Activated T-helper 1 cell treated with anti-CD3 and anti-CD28 coated beads, Interleukin-2, amount 50 U/mL, for 16 hours (primary cell): ENCODE measurements around the gene CAPN1.
"Not testable (repeated sequence)": the region's sequence is repeated elsewhere in the genome, so short reads cannot be mapped to it uniquely, and the experiment has no call there.

ENCODE experiments used
- DNase-seq, 2 donors: peaks; one replicate each; pipeline ENCODE4 v3.0.0-alpha.2; 2020; ENCODE audit warnings: low read depth in 1 of 2, low spot score in 1 of 2

The CAPN1 gene

DNA sequence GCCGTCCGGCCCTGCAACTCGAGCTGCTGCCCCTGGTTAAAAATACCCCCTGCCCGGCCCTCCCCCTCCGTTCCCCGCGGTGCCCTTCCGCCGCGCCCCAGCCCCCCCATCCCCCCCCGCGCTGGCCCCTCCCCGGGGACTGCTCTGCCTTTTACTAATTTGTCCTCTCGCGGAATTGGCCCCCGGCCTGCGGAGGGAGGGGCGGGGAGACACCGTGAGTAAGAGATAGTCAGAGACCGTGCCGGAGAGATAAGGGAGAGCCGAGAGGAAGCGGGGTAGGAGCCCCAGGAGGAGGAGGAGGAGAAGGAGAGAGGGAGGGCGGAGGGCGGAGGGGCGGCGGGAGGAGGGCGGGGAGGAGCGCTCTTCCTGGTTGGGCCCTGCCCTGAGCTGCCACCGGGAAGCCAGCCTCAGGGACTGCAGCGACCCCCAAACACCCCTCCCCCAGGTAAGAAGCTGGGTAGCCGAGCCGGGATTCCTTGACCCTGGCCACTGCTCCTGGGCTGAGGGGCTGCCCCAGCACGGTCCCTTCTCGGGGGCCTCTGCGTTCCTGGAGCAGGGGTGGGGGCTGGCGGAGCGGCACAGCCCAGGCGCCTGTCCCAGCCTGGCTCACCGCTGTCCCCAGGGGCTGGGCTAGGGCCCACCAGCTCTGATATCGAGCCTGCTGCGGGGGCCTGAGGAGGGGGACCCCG is at the start of gene CAPN1:
Gene CAPN1 (plus strand): TSS at position 360 of the 689 bp plus-strand sequence. CDS start 774 bp downstream, outside the sequence.
- DNase-seq = peak; percentile 47 to 57

DNA sequence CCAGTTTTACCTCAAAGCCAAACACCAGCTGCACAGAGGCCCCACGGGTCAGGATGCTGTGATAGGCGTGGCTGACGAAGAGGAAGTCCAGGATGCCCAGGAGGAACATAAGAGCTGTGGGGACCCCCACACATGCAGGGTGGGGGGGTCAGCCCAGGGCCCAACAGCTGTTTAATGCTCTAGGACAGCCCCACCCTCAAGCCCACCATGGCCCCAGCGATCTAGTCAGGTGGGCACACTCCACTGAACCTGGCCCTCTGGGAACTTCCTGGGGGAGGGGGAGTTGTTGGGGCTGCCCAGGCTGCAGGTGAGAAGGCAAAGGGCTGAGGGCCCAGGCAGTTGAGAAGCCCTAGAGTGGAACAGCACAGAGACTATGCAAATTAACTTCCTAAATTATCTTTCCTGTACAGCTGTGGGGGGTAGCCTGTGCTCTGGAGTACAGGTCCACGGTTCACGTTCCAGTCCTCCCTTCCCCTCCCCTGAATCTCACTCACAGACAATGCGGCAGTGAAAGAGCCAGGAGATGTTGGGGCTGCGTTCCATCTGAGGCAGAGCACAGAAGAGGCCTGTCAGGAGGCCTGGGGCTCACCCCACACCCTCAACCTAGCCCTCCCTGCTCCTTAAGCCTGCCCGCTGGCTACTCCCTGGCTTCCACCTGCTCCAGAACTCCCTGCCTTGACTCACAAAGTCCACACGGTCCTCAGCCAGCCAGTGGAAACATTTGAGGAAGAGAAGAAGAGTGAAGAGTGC is 49.3 kb upstream of the CAPN1 start:
- no peak for DNase-seq

DNA sequence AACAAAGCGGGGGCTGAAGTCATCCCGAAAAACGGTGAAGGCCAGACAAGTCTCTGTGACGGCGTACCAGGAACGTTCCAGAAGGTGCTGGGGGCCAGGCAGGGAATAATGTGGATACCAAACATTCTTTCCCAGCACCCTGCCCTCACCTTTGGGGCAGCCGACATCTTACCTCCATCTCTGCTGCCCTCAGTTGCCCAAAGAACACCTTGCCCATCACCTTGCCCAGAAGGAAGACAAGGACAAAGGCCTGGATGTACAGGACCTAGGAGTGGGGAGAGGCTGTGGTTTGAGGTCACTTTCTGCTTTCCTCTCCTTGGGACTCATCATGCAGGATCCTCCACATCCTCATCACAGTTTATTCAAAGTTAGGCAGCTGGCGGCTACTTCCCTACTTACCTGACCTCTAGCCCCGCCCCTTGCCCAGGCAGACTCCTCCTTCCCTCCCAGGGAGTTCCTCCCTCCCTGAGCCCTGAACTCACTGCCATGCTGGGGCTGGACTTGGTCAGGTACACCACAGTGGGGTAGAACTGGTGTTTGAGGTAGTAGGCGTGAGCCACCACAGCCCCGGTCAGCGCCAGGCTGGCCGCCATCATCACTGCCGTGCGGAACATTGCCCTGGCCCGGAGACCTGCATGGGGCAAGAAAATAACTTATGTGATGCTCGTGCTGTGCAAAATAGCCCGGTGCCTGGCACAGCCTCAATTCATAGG is 48.6 kb upstream of the CAPN1 start:
- DNase-seq = no peak

DNA sequence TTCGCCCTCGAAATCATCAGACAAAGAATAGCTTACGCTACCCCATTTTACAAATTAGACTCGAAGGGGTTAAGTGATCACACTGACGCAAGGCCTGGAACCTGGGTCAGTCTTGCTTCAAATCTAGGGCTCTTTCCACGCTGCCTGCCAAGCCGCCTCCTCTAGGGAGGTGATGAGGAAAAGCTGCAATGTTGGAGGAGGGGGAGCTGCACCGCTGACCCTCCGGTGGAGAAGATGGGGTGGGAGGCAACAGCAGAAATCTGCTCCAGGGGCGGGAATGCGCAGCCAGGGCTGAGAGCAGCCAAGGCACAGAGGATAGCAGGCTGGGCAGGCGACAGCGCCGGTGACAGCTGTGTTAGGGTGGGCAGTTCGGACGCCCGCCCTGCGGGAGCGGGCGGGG is 48.0 kb upstream of the CAPN1 start:
- DNase-seq = no peak

DNA sequence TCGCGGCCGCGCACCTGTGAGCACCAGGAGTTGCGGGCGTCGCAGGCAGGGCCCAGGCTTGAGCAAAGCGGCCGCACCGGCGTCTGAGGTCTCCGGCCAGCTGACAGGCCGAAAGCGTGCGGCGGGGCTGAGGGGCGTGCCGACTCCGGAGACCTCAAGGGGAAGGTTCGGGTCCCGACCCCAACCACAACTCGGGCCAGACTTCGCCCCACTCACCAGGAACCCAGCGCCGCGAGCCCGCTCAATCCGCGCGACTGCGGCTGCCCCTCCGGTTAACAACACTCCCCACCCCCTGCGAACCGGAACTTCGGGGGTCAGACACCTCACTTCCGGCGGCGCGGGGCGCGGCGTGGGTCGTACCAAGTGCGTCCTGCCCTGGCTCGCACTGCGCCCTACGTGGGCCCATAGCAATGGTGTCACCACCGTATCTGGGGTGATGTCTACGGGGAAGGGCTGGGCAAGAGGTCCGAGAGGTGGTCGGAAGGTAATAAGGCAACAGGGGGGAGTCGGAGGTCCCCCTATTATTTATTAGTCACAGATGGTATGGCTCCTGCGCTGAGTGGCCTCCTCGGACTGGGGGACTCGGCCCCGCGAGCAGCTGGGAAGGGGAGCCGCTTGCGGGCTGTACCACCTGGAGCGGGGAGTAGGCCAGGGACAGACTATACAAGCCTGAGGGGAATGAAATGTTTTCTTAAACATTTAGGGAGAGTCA is 47.3 kb upstream of the CAPN1 start, which contains the start of gene SYVN1:
Gene SYVN1 (minus strand): TSS at position 280 of the 712 bp plus-strand sequence. CDS start 918 bp downstream, outside the sequence.
- peak; percentile 86 to 88 for DNase-seq

DNA sequence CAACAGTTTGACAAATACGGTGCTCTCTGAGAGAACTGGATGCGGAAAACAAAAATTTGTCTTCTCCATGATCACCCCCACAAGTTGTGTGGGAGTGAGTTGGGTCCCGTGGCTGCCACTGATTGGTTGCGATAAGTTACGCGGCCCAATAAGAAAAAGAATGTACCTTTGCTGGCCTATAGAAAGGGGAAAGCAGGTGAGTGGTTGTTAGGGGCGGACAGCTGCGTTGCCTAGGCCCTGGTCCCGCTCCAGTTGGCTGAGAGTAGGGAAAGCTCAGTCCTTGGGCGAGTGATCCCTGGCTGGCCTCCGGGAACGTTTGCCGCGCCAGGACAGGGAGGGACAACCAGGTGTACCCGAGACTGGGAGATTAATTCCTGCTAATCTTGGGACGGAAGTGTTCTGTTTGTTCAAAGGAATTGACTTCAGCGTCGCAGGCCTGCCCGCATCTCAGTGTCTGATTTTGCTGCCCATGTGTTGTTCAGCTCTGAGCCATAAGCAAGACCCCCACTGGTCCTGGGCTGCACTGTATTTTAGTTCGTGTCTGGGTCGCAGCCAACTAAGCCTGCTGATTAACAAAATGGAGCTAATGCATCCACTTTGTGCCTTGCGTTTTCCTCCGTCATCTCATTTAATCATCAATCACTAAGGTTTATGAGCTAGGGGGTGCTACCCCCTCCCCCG is 46.6 kb upstream of the CAPN1 start:
- peak; percentile 59 to 75 for DNase-seq

DNA sequence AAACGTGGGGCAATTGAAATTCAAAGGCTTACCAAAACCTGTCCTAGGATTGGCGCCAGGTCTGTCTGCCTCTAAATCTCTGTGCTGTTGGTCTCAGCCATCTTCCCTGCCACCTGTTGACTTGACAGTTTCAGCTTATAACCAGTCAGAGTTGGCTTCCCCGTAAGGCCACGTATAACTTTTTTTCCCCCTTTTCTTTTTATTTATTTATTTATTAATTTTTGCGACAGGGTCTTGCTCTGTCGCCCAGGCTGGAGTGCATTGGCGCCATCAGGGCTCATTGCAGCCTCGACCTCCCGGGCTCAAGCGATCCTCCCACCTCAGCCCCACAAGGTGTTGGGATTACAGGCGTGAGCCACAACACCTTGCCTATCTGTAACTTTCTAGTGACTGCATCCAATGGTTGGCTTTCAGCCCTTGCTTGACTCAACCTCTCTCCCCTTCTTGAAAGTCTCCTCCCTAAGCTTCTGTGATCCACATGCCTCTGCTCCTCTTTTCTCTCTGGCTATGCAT is 46.0 kb upstream of the CAPN1 start:
- DNase-seq = no peak

DNA sequence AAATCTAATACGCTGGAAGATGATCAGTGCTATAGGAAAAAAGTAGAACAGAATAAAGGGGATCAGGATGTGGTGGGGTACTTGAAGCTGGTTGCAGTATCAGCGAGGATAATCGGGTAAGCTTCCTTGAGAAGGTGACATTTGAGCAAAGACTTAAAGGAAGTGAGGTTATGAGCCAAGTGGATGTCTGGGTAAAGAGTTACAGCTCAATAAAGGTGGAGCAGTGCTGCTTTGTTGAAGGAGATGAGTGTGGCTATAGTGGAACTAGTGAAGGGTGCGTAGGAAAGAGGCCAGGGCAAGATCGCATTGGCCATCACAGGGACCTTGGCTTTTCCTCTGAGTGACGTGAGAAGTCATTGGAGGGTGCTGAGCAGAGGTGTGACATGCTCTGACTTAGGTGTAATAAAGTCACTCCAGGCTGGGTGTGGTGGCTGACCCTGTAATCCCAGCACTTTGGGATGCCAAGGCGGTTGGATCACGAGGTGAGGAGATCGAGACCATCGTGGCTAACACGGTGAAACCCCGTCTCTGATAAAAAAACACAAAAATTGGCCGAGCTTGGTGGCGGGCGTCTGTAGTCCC is 45.1 kb upstream of the CAPN1 start:
- no peak for DNase-seq

DNA sequence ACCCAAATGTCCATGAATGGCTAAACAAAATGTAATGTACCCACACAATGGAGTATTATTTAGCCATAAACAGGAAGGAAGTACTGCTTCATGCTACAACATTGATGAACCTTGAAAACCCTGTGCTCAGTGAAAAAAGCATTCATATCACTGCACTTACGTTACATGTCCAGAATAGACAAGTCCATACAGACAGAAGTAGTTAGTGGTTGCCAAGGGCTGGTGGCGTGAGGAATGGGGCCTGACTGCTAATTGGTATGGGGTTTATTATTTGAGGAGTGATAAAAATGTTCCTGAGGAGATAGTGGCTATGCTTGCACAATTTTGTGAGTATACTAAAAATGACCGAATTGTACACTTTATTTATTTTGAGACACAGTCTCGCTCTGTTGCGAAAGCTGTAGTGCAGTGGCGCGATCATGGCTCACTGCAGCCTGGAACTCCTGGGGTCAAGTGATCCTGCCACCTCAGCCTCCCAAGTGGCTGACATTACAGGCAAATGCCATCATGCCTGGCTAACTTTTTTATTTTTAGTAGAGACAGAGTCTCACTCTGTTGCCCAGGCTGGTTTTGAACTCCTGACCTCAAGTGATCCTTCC is 39.7 kb upstream of the CAPN1 start:
- no peak for DNase-seq

DNA sequence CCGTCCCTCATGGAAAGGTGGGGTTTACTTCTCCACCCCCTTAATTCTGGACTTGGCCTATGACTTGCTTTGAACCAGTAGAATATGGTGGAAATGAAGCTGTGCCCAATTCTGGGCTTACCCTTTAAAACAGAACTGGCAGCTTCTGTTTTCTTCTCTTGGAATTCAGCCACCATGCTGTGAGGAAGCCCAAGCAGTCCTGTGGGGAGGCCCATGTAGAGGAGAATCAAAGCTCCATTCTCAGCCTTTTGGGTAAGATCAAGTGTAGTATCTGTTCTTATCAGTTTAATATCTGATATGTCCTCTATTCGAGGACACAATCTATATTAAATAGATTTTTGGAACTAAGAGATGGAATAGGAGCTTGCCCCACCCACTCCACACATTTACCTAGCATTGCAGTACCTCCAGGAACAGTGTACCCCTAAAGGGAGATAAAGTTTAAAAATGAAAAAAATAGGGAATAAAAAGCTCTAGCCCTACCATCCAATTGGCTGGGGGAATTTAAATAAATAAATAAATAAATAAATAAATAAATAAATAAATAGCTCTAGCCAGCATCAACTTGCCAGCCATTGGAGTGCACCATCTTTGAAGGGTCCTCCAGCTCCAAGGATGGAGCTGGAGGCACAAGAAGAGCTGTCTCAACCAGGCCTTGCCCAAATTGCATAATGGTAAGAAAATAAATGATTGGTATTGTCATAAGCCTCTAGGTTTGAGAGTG is 34.2 kb upstream of the CAPN1 start:
- DNase-seq = no peak

DNA sequence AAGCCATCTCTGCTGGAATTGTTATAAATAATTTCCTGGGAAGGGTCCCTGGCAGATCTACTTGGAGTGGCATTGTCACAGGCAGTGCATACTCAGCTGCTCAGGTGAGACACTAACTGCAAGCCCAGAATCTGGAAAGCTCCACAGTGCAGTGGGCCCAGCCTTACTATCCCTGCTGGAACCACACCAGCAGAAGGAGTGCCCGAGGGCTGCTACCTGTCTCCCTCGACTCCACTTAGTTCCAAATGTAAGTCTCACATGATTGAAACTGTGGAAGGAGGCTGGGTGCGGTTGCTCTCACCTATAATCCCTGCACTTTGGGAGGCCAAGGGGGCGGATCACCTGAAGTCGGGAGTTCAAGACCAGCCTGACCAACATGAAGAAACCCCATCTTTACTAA is 33.1 kb upstream of the CAPN1 start:
- DNase-seq = no peak

DNA sequence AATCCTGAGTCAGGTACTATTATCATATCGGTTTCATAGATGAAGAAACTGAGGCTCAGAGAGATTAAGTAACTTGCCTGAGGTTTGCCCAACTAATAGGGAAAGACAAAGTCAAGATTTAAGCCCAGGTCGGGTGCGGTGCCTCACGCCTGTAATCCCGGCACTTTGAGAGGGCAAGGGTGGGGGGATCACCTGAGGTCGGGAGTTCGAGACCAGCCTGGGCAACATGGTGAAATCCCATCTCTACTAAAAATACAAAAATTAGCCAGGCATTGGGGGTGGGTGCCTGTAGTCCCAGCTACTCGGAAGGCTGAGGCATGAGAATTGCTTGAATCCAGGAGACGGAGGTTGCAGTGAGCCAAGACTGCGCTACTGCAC is 31.6 kb upstream of the CAPN1 start:
- not testable (repeated sequence) for DNase-seq

DNA sequence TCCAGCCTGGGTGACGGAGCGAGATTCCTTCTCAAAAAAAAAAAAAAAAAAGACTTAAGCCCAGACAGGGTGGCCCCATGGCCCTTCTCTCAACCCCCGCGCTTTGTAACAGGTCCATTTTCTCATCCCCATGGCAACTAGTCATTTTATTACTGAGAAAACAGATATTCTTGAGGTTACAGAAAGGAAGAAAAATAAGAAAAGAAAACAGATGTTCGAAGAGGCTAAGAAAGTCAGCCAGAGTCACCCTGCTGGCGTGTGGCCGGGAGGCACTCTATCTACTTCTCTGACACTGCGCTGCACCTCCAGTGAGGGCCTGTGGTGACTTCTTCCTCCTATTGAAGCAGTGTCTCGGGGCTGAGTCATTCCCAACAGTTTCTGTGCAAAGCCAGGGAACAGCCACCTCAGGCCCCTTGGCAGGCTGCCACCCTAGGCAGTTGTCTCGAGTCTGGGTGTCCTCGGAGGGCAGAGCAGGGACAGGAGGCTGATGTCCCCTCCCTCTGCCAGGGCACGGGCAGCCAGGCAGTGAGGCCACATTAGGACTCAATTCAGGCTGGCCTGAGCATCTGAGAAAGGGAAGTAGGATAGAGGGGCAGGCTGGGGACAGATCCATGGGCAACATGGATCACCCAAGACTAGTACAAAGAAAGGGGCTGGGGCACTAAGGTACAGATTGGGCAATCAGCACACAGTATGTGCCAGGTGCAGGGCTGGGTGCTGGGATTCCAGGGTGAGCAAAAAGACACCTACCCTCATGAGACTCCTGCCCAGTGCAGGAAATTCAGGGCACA is 31.0 kb upstream of the CAPN1 start:
- DNase-seq = no peak

DNA sequence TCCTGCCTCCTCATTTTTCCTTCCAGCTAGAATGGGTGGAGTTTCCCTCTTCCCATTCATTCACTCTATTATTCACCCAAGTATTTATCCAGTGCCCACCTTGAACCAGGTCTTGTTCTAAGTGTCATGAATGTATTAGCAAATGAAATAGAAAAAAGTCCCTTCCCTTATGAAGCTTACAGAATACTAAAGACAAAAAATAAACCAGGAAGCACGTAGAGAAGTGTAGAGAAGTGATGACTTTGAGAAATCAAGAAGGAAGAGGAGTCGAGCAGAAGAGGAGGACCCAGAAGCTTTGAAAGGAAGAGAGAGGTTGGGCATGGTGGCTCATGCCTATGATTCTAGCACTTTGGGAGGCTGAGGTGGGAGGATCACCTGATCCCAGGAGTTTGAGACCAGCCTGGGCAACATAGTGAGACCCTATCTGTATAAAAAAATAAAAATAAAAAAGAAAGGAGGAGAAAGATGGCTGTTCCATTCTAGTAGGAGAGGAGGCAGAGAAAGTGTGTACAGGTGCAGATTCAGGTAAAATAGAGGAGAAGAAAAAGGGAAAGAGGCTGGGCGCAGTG is 30.3 kb upstream of the CAPN1 start:
- DNase-seq = no peak

DNA sequence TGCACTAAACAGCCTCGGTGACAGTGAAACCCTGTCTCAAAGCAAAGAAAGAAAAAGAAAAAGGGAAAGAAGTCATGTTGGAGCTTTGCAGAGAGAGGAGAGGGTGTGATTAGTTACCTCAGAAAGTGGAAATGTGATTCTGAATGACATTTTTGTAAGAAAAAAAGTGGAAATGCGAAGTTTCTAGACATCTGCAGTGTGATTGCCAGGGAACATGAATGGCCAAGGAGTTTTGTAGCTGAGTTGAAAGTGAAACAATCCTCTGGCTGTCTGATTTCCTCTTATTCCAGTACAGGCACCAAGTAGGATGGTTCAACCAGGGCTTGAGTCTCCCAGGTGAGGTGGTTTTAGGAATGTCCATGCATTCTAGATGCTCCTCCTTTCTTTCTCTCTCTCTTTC is 29.6 kb upstream of the CAPN1 start:
- no peak for DNase-seq

DNA sequence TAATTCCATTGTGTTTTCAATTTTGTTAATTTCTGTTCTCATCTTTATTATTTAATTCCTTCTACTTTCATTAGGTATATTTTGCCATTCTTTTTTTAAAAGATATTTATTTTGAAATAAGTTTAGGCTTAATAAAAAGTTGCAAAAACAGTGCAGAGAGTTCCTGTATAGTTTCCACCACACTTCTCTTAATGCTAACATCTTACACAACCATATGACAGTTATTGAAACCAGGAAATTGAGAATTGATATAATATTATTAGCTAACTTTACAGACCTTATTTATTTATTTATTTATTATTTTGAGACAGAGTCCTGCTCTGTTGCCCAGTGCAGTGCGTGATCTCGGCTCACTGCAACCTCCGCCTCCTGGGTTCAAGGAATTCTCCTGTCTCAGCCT is 25.5 kb upstream of the CAPN1 start:
- DNase-seq = no peak

DNA sequence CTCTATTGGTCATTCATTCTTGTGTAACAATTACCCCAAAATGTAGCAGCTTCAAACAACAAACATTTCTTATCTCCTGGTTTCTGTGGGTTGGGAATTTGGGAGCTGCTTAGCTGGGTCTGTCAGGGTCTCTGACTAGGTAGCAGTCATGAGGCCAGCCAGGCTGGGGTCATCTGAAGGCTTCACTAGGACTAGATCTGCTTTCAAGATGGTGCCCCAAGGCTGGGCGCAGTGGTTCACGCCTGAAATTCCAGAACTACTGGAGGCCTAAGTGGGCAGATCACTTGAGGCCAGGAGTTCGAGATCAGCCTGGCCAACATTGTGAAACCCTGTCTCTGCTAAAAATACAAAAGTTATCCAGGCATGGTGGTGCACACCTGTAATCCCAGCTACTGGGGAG is 24.8 kb upstream of the CAPN1 start:
- no peak for DNase-seq

DNA sequence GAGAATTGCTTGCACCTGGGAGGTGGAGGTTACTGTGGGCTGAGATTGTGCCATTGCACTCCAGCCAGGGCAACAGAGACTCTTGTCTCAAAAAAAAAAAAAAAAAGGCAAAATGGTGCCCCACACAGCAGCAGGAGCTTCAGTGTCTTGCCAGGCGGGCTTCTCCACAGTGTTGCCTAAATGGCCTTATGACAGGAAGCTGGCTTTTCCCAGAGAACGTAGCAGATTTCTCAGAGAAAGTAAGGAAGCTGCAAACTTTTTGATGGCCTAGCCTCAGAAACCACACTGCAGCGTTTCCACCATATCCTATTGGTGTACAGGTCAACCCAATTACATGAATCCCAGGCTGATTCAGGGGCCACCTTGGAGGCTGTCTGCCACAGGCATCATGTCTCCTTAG is 24.4 kb upstream of the CAPN1 start:
- no peak for DNase-seq
